ENCODE results near the gene TSPAN9.

DNA sequence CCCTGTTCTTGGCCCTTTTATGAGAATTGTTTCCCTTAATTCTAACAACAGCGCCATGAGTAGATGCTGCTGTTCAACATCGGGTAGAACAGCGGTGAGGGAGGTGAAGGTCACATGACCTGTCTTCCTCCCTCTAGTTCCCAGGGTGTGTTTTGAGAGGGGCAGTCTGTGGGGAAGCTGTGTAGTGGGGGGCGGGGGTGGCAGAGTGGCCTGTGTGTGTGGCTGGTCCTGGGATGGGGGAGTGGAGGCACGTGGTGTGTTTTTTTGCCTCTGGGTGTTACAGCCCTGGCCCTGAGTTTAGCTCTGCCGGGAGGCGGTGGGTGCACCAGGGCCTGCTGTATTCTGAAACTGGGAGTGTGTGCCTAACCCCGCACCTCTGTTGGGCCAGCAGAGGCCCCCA lies 202.7 kb downstream of the TSPAN9 start:
- TF ChIP-seq SPI1 (IDR thresholded peaks at IDR 0.05; ENCODE audit: borderline replicate concordance, low read depth): no peak
- no peak for TF ChIP-seq CTCF (IDR thresholded peaks at IDR 0.05; ENCODE audit: insufficient read depth, low read length)
- no peak for TF ChIP-seq POLR2AphosphoS5 (IDR thresholded peaks at IDR 0.05; ENCODE audit: low read depth)
- TF ChIP-seq, protein P1, sequence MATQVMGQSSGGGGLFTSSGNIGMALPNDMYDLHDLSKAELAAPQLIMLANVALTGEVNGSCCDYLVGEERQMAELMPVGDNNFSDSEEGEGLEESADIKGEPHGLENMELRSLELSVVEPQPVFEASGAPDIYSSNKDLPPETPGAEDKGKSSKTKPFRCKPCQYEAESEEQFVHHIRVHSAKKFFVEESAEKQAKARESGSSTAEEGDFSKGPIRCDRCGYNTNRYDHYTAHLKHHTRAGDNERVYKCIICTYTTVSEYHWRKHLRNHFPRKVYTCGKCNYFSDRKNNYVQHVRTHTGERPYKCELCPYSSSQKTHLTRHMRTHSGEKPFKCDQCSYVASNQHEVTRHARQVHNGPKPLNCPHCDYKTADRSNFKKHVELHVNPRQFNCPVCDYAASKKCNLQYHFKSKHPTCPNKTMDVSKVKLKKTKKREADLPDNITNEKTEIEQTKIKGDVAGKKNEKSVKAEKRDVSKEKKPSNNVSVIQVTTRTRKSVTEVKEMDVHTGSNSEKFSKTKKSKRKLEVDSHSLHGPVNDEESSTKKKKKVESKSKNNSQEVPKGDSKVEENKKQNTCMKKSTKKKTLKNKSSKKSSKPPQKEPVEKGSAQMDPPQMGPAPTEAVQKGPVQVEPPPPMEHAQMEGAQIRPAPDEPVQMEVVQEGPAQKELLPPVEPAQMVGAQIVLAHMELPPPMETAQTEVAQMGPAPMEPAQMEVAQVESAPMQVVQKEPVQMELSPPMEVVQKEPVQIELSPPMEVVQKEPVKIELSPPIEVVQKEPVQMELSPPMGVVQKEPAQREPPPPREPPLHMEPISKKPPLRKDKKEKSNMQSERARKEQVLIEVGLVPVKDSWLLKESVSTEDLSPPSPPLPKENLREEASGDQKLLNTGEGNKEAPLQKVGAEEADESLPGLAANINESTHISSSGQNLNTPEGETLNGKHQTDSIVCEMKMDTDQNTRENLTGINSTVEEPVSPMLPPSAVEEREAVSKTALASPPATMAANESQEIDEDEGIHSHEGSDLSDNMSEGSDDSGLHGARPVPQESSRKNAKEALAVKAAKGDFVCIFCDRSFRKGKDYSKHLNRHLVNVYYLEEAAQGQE (IDR thresholded peaks at IDR 0.05; ENCODE audit: insufficient replicate concordance, low read depth): no peak
- no peak for TF ChIP-seq GABPA (IDR thresholded peaks at IDR 0.05; ENCODE audit: low read depth)
